Epithelial cell of proximal tubule (primary cell): ENCODE results near the gene HOXA7. TPM values are rescaled to one million over a fixed set of nuclear protein-coding genes. Genes with fewer than 3 reads are reported as not detected.

ENCODE experiments used
- DNase-seq: peaks from one replicate; pipeline ENCODE4 v3.0.0-alpha.2; 2011; ENCODE audit warnings: low read depth
- H3K4me3 ChIP-seq: 2 replicates; pipeline ENCODE4 v1.5.1; 2011; ENCODE audit warnings: low read depth, mild to moderate bottlenecking, low read length
- total RNA-seq: library from RNA; depleted of rRNA; stranded (reverse); fragments of >200 nt; gene quantifications from 2 replicates; pipeline ENCODE4 v1.2.3, GENCODE V29; 2015
- TF ChIP-seq, protein P1 (sequence below): conservative IDR thresholded peaks from 2 replicates; pipeline ENCODE4 v1.5.1; 2012; ENCODE audit warnings: low read depth, mild to moderate bottlenecking, low read length

Gene HOXA7
- total RNA-seq, 1 donor from 2014 or later: 21.4 TPM

DNA sequence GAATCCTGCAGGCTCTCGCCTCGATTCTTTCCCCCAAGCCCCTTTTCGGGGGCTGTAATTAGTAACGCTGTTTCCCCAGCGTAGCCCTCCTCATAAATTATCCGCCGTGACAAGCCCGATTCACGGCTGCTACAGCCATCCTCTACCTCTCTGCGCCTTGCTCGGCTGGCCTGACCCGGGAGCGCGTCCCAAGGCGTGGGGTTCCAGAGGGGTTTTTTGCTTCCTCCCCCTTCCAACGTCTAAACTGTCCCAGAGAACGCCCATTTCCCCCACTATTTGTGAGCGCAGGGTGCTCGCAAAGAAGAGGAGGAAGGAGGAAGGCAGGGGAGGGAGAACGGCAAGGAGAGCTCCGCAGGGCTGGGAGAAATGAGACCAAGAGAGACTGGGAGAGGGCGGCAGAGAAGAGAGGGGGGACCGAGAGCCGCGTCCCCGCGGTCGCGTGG lies 13.9 kb downstream of the HOXA7 start:
- TF ChIP-seq, protein P1, sequence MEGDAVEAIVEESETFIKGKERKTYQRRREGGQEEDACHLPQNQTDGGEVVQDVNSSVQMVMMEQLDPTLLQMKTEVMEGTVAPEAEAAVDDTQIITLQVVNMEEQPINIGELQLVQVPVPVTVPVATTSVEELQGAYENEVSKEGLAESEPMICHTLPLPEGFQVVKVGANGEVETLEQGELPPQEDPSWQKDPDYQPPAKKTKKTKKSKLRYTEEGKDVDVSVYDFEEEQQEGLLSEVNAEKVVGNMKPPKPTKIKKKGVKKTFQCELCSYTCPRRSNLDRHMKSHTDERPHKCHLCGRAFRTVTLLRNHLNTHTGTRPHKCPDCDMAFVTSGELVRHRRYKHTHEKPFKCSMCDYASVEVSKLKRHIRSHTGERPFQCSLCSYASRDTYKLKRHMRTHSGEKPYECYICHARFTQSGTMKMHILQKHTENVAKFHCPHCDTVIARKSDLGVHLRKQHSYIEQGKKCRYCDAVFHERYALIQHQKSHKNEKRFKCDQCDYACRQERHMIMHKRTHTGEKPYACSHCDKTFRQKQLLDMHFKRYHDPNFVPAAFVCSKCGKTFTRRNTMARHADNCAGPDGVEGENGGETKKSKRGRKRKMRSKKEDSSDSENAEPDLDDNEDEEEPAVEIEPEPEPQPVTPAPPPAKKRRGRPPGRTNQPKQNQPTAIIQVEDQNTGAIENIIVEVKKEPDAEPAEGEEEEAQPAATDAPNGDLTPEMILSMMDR: no peak
- peak overlapping the region; percentile 75 for H3K4me3 ChIP-seq
- DNase-seq: no peak

GRCh38 chr7:27141923-27142579 lies 14.4 kb downstream of the HOXA7 start:
- H3K4me3 ChIP-seq: peak overlapping the region; percentile 75
- no peak for DNase-seq

DNA sequence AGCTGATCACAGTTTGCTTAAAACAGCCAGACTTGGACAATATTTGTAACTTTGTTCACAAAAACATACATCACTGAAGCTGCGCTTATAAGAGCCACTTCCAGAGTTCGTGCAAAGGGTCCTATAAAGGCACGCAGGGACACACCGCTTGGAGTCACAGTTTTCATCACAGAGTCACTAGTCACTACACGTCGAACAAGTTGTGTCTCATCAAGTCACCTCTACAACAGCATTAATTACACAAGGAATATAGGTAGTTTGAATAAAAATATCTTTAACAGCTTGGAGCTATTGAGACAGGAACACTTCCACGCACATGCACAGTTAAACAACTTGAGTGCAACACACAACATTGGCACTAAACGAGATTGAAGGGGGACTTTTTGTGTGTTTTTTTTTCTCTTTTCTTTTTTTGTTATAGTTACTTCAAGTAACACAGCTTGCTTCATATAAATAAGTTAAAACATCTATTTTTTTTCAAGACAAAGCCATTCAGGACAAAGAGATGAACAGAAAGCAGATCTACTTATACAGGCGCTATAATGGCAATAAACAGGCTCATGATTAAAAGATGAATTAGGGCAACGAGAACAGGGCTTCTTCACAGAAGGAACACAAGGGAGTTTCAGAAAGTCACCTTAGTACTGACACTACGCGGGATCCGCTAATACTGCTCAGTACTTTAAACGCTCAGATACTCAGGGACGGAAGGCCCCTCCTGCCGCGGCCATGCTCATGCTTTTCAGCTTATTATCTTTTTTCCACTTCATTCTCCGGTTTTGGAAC lies 15.1 kb downstream of the HOXA7 start:
- TF ChIP-seq, protein P1: no peak
- H3K4me3 ChIP-seq: peak overlapping the region; percentile 75
- no peak for DNase-seq

More at GRCh38 chr7:27141923-27142579, 14.4 kb downstream of the HOXA7 start:
- TF ChIP-seq, protein P1: peak; percentile 43

DNA sequence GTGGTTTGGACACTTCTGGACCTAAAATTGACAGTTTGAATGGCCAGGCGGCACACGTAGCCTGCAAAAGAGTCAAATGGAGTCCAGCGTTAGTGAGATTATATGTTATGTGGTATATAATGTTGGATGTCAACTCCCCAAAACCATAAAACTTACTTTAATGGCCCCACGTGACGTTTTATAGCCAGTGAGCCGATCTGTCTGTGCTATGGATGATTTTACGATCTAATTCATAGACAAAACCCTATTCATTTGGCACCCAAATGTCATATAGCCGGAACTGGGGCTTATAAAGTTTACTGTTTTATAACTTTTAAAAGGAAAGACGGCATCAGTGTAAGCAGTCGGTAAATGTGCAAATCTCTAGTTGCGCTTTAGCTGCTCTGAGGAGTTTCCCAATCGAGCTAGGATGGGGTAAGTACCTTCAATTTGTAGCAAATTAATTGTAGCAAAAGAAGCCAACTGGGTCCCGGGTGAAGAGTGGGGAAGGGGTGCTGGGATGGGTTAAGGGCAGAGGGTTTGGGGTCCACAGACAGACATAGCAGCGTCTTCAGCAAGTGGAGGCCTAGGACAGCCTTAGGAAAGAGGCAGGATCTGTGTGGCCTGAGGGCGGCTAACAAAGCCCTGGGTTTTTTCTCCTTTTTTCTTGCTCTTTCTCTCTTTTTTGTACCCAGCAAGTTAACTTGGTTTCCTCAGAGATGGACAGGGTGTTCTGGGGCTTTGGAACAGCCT lies 16.2 kb downstream of the HOXA7 start:
- TF ChIP-seq, protein P1: no peak
- peak overlapping the region; percentile 75 for H3K4me3 ChIP-seq
- no peak for DNase-seq

DNA sequence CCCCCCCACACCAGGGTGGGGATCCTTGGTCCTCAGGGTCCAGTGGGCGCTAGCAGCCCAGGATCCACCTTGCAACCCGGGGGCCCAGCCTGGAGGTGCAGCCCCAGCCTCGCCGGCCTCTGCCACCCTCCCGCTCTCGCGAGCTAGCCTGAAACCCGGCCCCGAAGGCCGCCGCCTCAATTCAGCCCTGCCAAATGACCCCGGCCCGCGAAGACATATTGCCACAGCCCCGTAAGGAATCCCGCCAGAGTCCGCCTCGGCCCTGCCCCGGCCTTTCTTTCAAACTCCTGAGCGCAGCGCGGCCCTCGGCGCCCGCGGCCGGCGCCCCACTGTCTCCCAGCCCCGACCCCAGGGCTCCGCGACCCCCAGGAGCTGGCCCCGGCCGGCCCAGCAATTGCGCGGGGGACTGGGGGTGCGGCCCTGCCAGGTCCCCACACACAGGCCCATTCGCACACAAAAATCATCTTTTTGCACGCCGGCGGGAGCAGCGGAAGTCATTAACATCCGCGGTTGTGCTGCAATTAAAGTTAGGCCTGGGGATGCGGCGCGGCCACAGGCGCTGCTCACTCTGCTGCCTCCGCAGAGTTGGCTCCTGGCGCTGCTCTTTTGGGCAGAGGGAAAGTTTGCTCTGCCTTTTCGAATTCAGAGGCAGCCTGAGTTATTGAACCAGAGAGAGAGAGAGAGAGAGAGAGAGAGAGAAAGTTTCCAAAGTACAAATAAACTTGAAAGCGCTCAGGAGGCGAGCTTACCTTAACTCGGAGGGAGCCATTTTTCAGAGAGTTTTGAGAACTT lies 16.9 kb downstream of the HOXA7 start:
- TF ChIP-seq, protein P1: no peak
- peak overlapping the region; percentile 75 for H3K4me3 ChIP-seq
- no peak for DNase-seq

DNA sequence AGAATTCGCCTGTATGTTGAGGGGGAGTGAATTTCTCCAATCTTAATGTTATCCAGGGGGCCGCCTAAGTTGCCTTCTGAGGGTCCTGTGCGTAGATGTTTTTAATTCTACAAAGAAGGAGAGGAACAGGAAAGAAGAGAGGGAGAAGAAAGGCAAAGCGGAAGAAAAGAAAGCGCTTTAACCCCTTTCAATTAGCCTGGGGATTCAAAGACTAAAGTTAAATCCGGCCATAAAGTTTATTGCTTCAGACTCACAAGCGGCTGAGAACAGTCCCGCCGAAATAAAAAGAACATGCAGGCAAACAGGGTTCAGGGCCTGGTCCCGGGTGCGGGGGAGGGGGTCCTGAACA lies 17.5 kb downstream of the HOXA7 start:
- TF ChIP-seq, protein P1: no peak
- no peak for DNase-seq
- H3K4me3 ChIP-seq: peak overlapping the region; percentile 75
